GM12878 (cell line): ENCODE results near the gene PSMC3. TPM values are rescaled to one million over a fixed set of nuclear protein-coding genes. Genes with fewer than 3 reads are reported as not detected.

Source experiments
- DPF2 ChIP-seq: fragments of 450-650 bp; IDR thresholded peaks from 2 replicates; pipeline ENCODE4 v1.6.1; 2017; ENCODE audit warnings: mild to moderate bottlenecking
- IKZF1 ChIP-seq: fragments of 450-650 bp; conservative IDR thresholded peaks from 2 replicates; pipeline ENCODE4 v1.6.1; 2017; ENCODE audit warnings: antibody characterized with exemption, mild to moderate bottlenecking
- IRF4 ChIP-seq: IDR thresholded peaks from 2 replicates; pipeline ENCODE4 v1.6.1; 2011; ENCODE audit warnings: low read depth, low read length
- MXI1 ChIP-seq: fragments of 150-350 bp; IDR thresholded peaks from 2 replicates; pipeline ENCODE4 v1.6.1; 2011; ENCODE audit warnings: low read depth, mild to moderate bottlenecking, inconsistent platforms, low read length, improper control_type of control experiment
- NFYB ChIP-seq: IDR thresholded peaks from 2 replicates; pipeline ENCODE4 v1.6.1; 2011; ENCODE audit warnings: low read depth, mild to moderate bottlenecking, low read length, improper control_type of control experiment, moderate library complexity; ENCODE audit not compliant: insufficient read depth
- PML ChIP-seq: IDR thresholded peaks from 2 replicates; pipeline ENCODE4 v1.6.1; 2012; ENCODE audit warnings: low read length, inconsistent platforms
- RUNX3 ChIP-seq: IDR thresholded peaks from 2 replicates; pipeline ENCODE4 v1.6.1; 2012; ENCODE audit warnings: low read length, inconsistent platforms
- STAT1 ChIP-seq: fragments of 450-650 bp; conservative IDR thresholded peaks from 2 replicates; pipeline ENCODE4 v1.6.1; 2014; ENCODE audit warnings: antibody characterized with exemption, mild to moderate bottlenecking
- STAT3 ChIP-seq: IDR thresholded peaks from 2 replicates; pipeline ENCODE4 v1.6.1; 2011; ENCODE audit warnings: low read depth, low read length, improper control_type of control experiment
- TCF12 ChIP-seq: IDR thresholded peaks from 2 replicates; pipeline ENCODE4 v1.6.1; 2011; ENCODE audit warnings: low read depth, mild to moderate bottlenecking, low read length
- polyA plus RNA-seq, 11 experiments: library from polyadenylated mRNA; depleted of rRNA in 4 of 11; unstranded in 6 of 11; stranded (reverse) in 5 of 11; fragments of >200 nt; fragmentation: Nextera tagmentation in 4 of 11; fragmentation: Illumina TruSeq in 1 of 11; extraction: Ambion mirVana in 4 of 11; extraction: Trizol in 1 of 11; gene quantifications; 1 replicate in 1 of 11; 2 replicates in 10 of 11; pipeline versions ENCODE4 v1.2.1 to v1.2.3, GENCODE V29; 2011 to 2016; ENCODE audit warnings: inconsistent platforms in 2 of 11, missing spikeins in 2 of 11, low read depth in 1 of 11
- total RNA-seq, 4 experiments: library from RNA; depleted of rRNA in 3 of 4; stranded (reverse); fragments of >200 nt in 3 of 4; fragmentation: Illumina TruSeq in 1 of 4; extraction: Trizol in 1 of 4; gene quantifications; 2 replicates each; pipeline versions ENCODE4 v1.2.1 to v1.2.3, GENCODE V29; 2013 to 2021
- TF ChIP-seq, protein P1 (sequence below): IDR thresholded peaks from 2 replicates; pipeline ENCODE4 v1.6.1; 2011; ENCODE audit warnings: low read depth, low read length, improper control_type of control experiment, borderline replicate concordance
- TF ChIP-seq, protein P2 (sequence below): fragments of 450-650 bp; formaldehyde crosslinking; IDR thresholded peaks from 2 replicates; pipeline ENCODE4 v1.5.0; 2022; ENCODE audit warnings: mild to moderate bottlenecking, missing genetic modification characterization
- TF ChIP-seq, protein P3 (sequence below): fragments of 450-650 bp; IDR thresholded peaks from 2 replicates; pipeline ENCODE4 v1.6.1; 2016; ENCODE audit warnings: mild to moderate bottlenecking, moderate library complexity, borderline replicate concordance
- TF ChIP-seq, protein P4 (sequence below): fragments of 450-650 bp; IDR thresholded peaks from 2 replicates; pipeline ENCODE4 v1.6.1; 2014; ENCODE audit warnings: mild to moderate bottlenecking
- TF ChIP-seq, protein P5 (sequence below): fragments of 450-650 bp; IDR thresholded peaks from 2 replicates; pipeline ENCODE4 v1.6.1; 2017; ENCODE audit warnings: mild to moderate bottlenecking, moderate library complexity

PSMC3 gene
- total and polyA plus RNA-seq, 10 of the 15 experiments (the other 5 are each of a cell fraction or from before 2014, with no cell fraction given): 39.5 to 289 (median 155) TPM

DNA sequence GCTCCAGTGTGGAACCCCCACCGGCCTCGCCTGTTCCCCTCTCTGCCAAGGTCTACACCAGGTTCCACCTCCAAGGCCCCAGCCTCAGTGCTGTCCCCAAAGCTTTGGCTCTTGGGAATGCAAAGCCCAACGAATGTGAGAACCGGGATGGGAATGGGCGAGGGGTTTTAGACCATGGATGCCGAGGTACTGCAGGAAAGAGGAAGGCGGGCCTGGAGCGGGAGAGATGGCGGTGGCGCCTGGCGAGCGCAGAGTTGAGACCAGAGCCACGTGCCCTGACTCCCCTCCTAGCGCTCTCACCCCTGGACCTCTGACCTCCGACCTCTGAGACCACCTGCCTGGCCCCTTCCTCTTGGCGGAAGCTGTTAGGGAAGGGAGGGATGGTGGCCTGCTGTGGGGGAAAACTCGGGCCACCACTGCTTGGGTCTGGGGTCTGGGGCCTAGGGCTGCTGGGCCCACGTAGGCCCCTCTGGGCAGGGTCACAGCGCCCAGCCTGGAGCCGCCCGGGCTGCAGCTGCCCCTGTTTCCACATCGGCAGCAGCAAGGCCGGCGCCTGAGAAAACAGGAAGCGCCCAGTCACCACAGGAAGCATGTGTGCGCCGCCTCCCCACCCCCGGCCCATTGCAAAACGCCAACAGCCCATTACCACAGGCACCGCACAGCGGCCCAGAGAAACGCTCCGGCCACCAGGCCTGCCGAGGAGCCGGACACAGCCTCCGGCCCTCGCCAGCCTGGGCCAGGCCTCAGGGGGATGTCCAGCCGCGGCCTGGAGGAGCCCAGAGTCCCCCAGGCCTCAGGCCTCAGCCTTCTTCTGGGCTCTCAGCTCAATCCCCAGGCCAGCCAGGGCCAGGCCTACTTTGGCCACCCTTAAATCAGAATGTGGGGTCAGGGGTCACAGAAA lies 31.7 kb downstream of the PSMC3 start (continued):
- TF ChIP-seq, protein P1, sequence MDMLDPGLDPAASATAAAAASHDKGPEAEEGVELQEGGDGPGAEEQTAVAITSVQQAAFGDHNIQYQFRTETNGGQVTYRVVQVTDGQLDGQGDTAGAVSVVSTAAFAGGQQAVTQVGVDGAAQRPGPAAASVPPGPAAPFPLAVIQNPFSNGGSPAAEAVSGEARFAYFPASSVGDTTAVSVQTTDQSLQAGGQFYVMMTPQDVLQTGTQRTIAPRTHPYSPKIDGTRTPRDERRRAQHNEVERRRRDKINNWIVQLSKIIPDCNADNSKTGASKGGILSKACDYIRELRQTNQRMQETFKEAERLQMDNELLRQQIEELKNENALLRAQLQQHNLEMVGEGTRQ: no peak
- peak; percentile 62 for TF ChIP-seq MXI1
- TF ChIP-seq, protein P2, sequence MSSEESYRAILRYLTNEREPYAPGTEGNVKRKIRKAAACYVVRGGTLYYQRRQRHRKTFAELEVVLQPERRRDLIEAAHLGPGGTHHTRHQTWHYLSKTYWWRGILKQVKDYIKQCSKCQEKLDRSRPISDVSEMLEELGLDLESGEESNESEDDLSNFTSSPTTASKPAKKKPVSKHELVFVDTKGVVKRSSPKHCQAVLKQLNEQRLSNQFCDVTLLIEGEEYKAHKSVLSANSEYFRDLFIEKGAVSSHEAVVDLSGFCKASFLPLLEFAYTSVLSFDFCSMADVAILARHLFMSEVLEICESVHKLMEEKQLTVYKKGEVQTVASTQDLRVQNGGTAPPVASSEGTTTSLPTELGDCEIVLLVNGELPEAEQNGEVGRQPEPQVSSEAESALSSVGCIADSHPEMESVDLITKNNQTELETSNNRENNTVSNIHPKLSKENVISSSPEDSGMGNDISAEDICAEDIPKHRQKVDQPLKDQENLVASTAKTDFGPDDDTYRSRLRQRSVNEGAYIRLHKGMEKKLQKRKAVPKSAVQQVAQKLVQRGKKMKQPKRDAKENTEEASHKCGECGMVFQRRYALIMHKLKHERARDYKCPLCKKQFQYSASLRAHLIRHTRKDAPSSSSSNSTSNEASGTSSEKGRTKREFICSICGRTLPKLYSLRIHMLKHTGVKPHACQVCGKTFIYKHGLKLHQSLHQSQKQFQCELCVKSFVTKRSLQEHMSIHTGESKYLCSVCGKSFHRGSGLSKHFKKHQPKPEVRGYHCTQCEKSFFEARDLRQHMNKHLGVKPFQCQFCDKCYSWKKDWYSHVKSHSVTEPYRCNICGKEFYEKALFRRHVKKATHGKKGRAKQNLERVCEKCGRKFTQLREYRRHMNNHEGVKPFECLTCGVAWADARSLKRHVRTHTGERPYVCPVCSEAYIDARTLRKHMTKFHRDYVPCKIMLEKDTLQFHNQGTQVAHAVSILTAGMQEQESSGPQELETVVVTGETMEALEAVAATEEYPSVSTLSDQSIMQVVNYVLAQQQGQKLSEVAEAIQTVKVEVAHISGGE (CRISPR knock-in tag): no peak
- TF ChIP-seq STAT3: no peak
- TF ChIP-seq PML: no peak; the same call in 1 of the 2 replicates
- peak; percentile 68 for TF ChIP-seq IKZF1
- TF ChIP-seq RUNX3: peak; percentile 87
- TF ChIP-seq, protein P3, sequence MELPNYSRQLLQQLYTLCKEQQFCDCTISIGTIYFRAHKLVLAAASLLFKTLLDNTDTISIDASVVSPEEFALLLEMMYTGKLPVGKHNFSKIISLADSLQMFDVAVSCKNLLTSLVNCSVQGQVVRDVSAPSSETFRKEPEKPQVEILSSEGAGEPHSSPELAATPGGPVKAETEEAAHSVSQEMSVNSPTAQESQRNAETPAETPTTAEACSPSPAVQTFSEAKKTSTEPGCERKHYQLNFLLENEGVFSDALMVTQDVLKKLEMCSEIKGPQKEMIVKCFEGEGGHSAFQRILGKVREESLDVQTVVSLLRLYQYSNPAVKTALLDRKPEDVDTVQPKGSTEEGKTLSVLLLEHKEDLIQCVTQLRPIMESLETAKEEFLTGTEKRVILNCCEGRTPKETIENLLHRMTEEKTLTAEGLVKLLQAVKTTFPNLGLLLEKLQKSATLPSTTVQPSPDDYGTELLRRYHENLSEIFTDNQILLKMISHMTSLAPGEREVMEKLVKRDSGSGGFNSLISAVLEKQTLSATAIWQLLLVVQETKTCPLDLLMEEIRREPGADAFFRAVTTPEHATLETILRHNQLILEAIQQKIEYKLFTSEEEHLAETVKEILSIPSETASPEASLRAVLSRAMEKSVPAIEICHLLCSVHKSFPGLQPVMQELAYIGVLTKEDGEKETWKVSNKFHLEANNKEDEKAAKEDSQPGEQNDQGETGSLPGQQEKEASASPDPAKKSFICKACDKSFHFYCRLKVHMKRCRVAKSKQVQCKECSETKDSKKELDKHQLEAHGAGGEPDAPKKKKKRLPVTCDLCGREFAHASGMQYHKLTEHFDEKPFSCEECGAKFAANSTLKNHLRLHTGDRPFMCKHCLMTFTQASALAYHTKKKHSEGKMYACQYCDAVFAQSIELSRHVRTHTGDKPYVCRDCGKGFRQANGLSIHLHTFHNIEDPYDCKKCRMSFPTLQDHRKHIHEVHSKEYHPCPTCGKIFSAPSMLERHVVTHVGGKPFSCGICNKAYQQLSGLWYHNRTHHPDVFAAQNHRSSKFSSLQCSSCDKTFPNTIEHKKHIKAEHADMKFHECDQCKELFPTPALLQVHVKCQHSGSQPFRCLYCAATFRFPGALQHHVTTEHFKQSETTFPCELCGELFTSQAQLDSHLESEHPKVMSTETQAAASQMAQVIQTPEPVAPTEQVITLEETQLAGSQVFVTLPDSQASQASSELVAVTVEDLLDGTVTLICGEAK: peak; percentile 76
- TF ChIP-seq, protein P4, sequence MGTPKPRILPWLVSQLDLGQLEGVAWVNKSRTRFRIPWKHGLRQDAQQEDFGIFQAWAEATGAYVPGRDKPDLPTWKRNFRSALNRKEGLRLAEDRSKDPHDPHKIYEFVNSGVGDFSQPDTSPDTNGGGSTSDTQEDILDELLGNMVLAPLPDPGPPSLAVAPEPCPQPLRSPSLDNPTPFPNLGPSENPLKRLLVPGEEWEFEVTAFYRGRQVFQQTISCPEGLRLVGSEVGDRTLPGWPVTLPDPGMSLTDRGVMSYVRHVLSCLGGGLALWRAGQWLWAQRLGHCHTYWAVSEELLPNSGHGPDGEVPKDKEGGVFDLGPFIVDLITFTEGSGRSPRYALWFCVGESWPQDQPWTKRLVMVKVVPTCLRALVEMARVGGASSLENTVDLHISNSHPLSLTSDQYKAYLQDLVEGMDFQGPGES: no peak
- peak; percentile 61; the same call in 1 of the 2 replicates for TF ChIP-seq TCF12
- TF ChIP-seq IRF4: no peak
- TF ChIP-seq, protein P5, sequence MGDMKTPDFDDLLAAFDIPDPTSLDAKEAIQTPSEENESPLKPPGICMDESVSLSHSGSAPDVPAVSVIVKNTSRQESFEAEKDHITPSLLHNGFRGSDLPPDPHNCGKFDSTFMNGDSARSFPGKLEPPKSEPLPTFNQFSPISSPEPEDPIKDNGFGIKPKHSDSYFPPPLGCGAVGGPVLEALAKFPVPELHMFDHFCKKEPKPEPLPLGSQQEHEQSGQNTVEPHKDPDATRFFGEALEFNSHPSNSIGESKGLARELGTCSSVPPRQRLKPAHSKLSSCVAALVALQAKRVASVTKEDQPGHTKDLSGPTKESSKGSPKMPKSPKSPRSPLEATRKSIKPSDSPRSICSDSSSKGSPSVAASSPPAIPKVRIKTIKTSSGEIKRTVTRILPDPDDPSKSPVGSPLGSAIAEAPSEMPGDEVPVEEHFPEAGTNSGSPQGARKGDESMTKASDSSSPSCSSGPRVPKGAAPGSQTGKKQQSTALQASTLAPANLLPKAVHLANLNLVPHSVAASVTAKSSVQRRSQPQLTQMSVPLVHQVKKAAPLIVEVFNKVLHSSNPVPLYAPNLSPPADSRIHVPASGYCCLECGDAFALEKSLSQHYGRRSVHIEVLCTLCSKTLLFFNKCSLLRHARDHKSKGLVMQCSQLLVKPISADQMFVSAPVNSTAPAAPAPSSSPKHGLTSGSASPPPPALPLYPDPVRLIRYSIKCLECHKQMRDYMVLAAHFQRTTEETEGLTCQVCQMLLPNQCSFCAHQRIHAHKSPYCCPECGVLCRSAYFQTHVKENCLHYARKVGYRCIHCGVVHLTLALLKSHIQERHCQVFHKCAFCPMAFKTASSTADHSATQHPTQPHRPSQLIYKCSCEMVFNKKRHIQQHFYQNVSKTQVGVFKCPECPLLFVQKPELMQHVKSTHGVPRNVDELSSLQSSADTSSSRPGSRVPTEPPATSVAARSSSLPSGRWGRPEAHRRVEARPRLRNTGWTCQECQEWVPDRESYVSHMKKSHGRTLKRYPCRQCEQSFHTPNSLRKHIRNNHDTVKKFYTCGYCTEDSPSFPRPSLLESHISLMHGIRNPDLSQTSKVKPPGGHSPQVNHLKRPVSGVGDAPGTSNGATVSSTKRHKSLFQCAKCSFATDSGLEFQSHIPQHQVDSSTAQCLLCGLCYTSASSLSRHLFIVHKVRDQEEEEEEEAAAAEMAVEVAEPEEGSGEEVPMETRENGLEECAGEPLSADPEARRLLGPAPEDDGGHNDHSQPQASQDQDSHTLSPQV: 0 out of 2 replicates have a peak, but pooled peaks have one; percentile 7
- TF ChIP-seq NFYB: no peak
- no peak; the same call in 1 of the 2 replicates for TF ChIP-seq STAT1
- TF ChIP-seq DPF2: peak; percentile 69; the same call in 1 of the 2 replicates
